Smooth muscle cell (in vitro differentiated cells): ENCODE measurements around the gene FBP2. TPM values are rescaled to one million over a fixed set of nuclear protein-coding genes. Genes with fewer than 3 reads are reported as not detected.
"Not testable (repeated sequence)": the region's sequence is repeated elsewhere in the genome, so short reads cannot be mapped to it uniquely, and the experiment has no call there.

Experiments
- DNase-seq: peaks from one replicate; lab custom pipeline; 2025; ENCODE audit not compliant: unreplicated experiment; lab: John Stamatoyannopoulos, UW
- H2AFZ ChIP-seq: fragments of 200-600 bp; sonication (generic); 2 replicates; pipeline ENCODE4 v1.6.0; 2016; ENCODE audit warnings: antibody characterized with exemption, low read depth, mild to moderate bottlenecking
- H3F3A ChIP-seq: fragments of 200-600 bp; sonication (generic); 2 replicates; pipeline ENCODE4 v1.6.0; 2017; ENCODE audit warnings: antibody characterized with exemption, low read depth
- H3K27ac ChIP-seq: fragments of 200-600 bp; sonication (generic); 2 replicates; pipeline ENCODE4 v1.5.1; 2016; ENCODE audit warnings: low read depth, mild to moderate bottlenecking
- H3K27me3 ChIP-seq: fragments of 200-600 bp; sonication (generic); 2 replicates; pipeline ENCODE4 v1.6.1; 2016; ENCODE audit warnings: low read depth, mild to moderate bottlenecking
- H3K36me3 ChIP-seq: fragments of 200-600 bp; sonication (generic); 2 replicates; pipeline ENCODE4 v1.5.1; 2016; ENCODE audit warnings: low read depth
- H3K4me1 ChIP-seq: fragments of 200-600 bp; sonication (generic); 2 replicates; pipeline ENCODE4 v1.5.1; 2016; ENCODE audit warnings: low read depth
- H3K4me2 ChIP-seq: fragments of 200-600 bp; sonication (generic); 2 replicates; pipeline ENCODE4 v1.6.0; 2016; ENCODE audit warnings: mild to moderate bottlenecking
- H3K4me3 ChIP-seq: fragments of 200-600 bp; sonication (generic); 2 replicates; pipeline ENCODE4 v1.5.1; 2016; ENCODE audit warnings: mild to moderate bottlenecking
- H3K79me2 ChIP-seq: fragments of 200-600 bp; sonication (generic); 2 replicates; pipeline ENCODE4 v1.6.0; 2016; ENCODE audit warnings: low read depth, mild to moderate bottlenecking
- H3K9ac ChIP-seq: fragments of 200-600 bp; sonication (generic); 2 replicates; pipeline ENCODE4 v1.6.0; 2016; ENCODE audit warnings: low read depth
- H3K9me3 ChIP-seq: fragments of 200-600 bp; sonication (generic); replicated peaks from 2 replicates; pipeline ENCODE4 v1.5.1; 2016; ENCODE audit warnings: low read depth
- H4K20me1 ChIP-seq: fragments of 200-600 bp; sonication (generic); 2 replicates; pipeline ENCODE4 v1.6.0; 2016; ENCODE audit warnings: low read depth
- WGBS: methylation state at CpG from one replicate; pipeline ENCODE4 v1.1.7; 2016; ENCODE audit warnings: low lambda C conversion rate; 5-methylcytosine and 5-hydroxymethylcytosine counted together
- polyA plus RNA-seq: library from polyadenylated mRNA; unstranded; fragments of >200 nt; fragmentation: Nextera tagmentation; extraction: Ambion mirVana; gene quantifications from 2 replicates; pipeline ENCODE4 v1.2.1, GENCODE V29; 2016
- total RNA-seq: library from RNA; depleted of rRNA; stranded (reverse); fragments of >200 nt; gene quantifications from 2 replicates; pipeline ENCODE4 v1.2.3, GENCODE V29; 2014
- TF ChIP-seq, protein P1 (sequence below): fragments of 200-600 bp; sonication (generic); IDR thresholded peaks from 2 replicates; pipeline ENCODE4 v1.5.1; 2017; ENCODE audit warnings: borderline replicate concordance, mild to moderate bottlenecking, antibody characterized with exemption; ENCODE audit not compliant: insufficient read depth, poor library complexity, severe bottlenecking

Gene FBP2
- total and polyA plus RNA-seq, 2 experiments from 2014 or later, result not detected

DNA sequence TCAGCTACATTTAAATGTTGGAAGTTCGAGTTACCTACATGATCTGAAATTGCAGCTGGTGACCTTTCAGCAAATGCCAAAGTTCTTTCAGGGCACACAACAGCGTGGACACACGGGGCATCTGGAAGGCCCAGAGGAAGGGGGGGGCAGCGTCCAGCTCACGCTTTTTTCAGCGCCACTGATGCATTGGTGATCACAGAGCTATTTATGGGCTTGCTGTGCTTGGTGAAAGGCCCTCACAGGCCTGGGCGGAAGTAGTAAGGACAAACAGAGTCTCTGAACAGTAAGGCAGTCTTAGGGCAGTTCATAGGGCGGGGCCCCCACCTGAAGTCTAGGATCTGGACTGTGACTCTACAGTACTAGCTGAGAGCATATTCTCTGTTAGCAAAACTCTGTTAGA, 6.6 kb upstream of the FBP2 start:
- H3K27me3 ChIP-seq, result no peaks in the 10 kb centered on the region
- TF ChIP-seq, protein P1, sequence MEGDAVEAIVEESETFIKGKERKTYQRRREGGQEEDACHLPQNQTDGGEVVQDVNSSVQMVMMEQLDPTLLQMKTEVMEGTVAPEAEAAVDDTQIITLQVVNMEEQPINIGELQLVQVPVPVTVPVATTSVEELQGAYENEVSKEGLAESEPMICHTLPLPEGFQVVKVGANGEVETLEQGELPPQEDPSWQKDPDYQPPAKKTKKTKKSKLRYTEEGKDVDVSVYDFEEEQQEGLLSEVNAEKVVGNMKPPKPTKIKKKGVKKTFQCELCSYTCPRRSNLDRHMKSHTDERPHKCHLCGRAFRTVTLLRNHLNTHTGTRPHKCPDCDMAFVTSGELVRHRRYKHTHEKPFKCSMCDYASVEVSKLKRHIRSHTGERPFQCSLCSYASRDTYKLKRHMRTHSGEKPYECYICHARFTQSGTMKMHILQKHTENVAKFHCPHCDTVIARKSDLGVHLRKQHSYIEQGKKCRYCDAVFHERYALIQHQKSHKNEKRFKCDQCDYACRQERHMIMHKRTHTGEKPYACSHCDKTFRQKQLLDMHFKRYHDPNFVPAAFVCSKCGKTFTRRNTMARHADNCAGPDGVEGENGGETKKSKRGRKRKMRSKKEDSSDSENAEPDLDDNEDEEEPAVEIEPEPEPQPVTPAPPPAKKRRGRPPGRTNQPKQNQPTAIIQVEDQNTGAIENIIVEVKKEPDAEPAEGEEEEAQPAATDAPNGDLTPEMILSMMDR, result no peak
- no peak overlapping the region for H3K4me2 ChIP-seq
- H2AFZ ChIP-seq, result no peak overlapping the region
- no peaks in the 10 kb centered on the region for H3F3A ChIP-seq
- H3K36me3 ChIP-seq, result no peaks in the 10 kb centered on the region
- no peaks in the 10 kb centered on the region for H3K4me1 ChIP-seq
- H4K20me1 ChIP-seq, result no peaks in the 10 kb centered on the region
- H3K4me3 ChIP-seq, result no peak overlapping the region
- no peak for DNase-seq
- H3K9me3 ChIP-seq, result no peaks in the 10 kb centered on the region
- no peak overlapping the region for H3K27ac ChIP-seq
- 90% methylated on average over 8 of the region's 8 CpGs for WGBS
- H3K9ac ChIP-seq, result no peak overlapping the region
- no peaks in the 10 kb centered on the region for H3K79me2 ChIP-seq

DNA sequence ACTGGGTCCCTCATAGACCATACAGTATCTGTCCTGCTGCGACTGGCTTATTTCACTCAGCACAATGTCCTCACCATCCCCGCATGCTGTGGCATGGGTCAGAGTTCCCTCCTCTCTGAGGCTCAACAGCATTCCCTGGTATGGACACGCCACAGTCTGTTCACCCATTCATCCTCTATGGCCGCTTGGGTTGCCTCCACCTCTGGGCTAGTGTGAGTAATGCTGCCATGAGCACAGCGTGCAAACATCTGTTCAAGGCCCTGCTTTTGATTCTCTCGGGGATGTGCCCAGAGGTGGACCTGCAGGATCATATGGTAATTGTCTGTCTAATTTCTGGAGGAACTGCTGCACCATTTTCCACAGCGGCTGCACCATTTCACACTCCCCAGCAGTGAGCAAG, 5.5 kb upstream of the FBP2 start:
- H3K36me3 ChIP-seq, result no peaks in the 10 kb centered on the region
- no peaks in the 10 kb centered on the region for H3K27me3 ChIP-seq
- H3K4me2 ChIP-seq, result no peak overlapping the region
- no peak overlapping the region for H3K9ac ChIP-seq
- H3K79me2 ChIP-seq, result no peaks in the 10 kb centered on the region
- TF ChIP-seq, protein P1, result no peak
- 79% methylated on average over 7 of the region's 7 CpGs for WGBS
- no peaks in the 10 kb centered on the region for H3K9me3 ChIP-seq
- H3K27ac ChIP-seq, result no peak overlapping the region
- no peak for DNase-seq
- no peaks in the 10 kb centered on the region for H4K20me1 ChIP-seq
- H3K4me1 ChIP-seq, result no peaks in the 10 kb centered on the region
- H3K4me3 ChIP-seq, result no peak overlapping the region
- H3F3A ChIP-seq, result no peaks in the 10 kb centered on the region
- H2AFZ ChIP-seq, result no peak overlapping the region

DNA sequence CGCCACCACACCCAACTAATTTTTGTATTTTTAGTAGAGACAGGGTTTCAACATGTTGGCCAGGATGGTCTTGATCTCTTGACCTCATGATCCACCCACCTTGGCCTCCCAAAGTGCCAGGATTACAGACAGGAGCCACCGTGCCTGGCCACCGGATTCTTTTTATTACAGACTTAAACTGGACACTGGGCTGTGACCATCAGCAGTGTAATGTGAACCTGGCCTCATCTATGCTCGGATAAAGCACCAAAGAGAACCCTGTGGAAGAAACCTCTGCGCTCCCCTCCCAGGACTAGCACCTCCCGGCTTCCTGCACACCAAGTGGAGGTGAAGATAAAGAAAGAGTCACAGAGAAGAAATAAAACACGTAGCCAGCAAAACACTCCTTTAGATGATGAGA, 941 bp downstream of the FBP2 start:
- WGBS, result 79% methylated on average over 7 of the region's 7 CpGs
- H3K9me3 ChIP-seq, H3K9ac ChIP-seq, H3K27ac ChIP-seq, H3K36me3 ChIP-seq, H2AFZ ChIP-seq, DNase-seq, H3K27me3 ChIP-seq, H3K79me2 ChIP-seq, H3F3A ChIP-seq, H3K4me3 ChIP-seq, H3K4me2 ChIP-seq, H3K4me1 ChIP-seq, H4K20me1 ChIP-seq: not testable (repeated sequence)

DNA sequence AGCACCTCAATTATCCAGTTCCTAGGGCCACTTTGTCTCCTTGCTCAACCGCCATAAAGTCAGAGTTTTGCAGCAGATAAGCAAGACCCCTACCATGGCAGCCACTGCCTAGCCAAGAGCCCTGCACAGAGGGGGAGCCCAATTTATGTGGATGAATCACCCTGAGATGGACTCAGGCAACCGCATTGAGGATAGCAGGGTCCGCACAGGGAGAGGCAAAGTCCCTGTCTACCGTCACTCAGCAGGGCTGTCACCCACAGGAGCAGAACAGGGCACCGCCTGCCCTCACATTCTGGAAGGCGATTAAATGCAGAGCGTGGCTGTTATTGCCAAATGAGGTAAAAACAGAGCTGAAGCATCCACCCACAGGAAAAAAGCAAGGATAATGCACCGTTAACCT, 1.7 kb downstream of the FBP2 start:
- Histone ChIP-seq H3K4me3 (no peak overlapping the region), H3K9me3 (no peaks in the 10 kb centered on the region), H3K9ac (no peak overlapping the region), H3K27ac (no peak overlapping the region), H3K79me2 (no peaks in the 10 kb centered on the region), H3K4me1 (no peaks in the 10 kb centered on the region), H2AFZ (no peak overlapping the region), H4K20me1 (no peaks in the 10 kb centered on the region), H3K36me3 (no peaks in the 10 kb centered on the region), H3F3A (no peaks in the 10 kb centered on the region), H3K4me2 (no peak overlapping the region), H3K27me3 (no peaks in the 10 kb centered on the region)
- WGBS, result 61% methylated on average over 8 of the region's 8 CpGs
- TF ChIP-seq, protein P1, result no peak
- DNase-seq, result no peak

DNA sequence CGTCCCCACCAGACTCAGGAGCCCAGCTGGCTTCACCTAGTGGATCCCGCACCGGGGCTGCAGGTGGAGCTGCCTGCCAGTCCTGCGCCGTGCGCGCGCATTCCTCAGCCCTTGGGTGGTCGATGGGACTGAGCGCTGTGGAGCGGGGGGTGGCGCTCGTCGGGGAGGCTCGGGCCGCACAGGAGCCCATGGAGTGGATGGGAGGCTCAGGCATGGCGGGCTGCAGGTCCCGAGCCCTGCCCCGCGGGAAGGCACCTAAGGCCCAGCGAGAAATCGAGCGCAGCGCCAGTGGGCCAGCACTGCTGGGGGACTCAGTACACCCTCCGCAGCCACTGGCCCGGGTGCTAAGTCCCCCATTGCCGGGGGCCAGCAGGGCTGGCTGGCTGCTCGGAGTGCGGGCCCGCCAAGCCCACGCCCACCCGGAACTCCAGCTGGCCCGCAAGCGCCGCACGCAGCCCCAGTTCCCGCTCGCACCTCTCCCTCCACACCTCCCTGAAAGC, 2.5 kb downstream of the FBP2 start:
- not testable (repeated sequence) for H2AFZ ChIP-seq, H3K9ac ChIP-seq, H3K4me2 ChIP-seq, H3K4me3 ChIP-seq, H3K4me1 ChIP-seq, H3K79me2 ChIP-seq, DNase-seq, H3K27me3 ChIP-seq, H4K20me1 ChIP-seq, H3K9me3 ChIP-seq, H3K27ac ChIP-seq, H3K36me3 ChIP-seq, H3F3A ChIP-seq
- WGBS, result 97% methylated on average over 24 of the region's 38 CpGs
